WTC11 (cell line): ENCODE results near the gene NOP56. TPM values are rescaled to one million over a fixed set of nuclear protein-coding genes. Genes with fewer than 3 reads are reported as not detected.

Source experiments
- ATAC-seq: fragments of 200-7000 bp; cut with Tn5 transposase; 2 replicates; pipeline ENCODE4 v1.10.0; 2021; ENCODE audit warnings: mild to moderate bottlenecking, moderate library complexity
- CTCF ChIA-PET: fragments of 300-600 bp; sonication (Branson Sonifier 250); formaldehyde crosslinking; loops from one replicate; lab custom pipeline; 2021; ENCODE audit warnings: antibody characterized with exemption; lab: Charles Lee
- POLR2A ChIA-PET: fragments of 350-600 bp; sonication (Branson Sonifier 250); formaldehyde crosslinking; loops from one replicate; lab custom pipeline; 2021; ENCODE audit warnings: antibody characterized with exemption; lab: Charles Lee
- DNase-seq: peaks from one replicate; pipeline ENCODE4 v3.0.0; 2021; ENCODE audit warnings: low spot score
- H3K27ac Mint-ChIP-seq: 2 replicates; pipeline ENCODE4 v1.8.0; 2021; ENCODE audit warnings: mixed read lengths
- H3K27me3 Mint-ChIP-seq: 2 replicates; pipeline ENCODE4 v1.8.0; 2021; ENCODE audit warnings: low read depth, mild to moderate bottlenecking, moderate library complexity, mixed read lengths
- H3K36me3 Mint-ChIP-seq: 2 replicates; pipeline ENCODE4 v1.8.0; 2021; ENCODE audit warnings: mixed read lengths
- H3K4me1 Mint-ChIP-seq: 2 replicates; pipeline ENCODE4 v1.8.0; 2022; ENCODE audit warnings: mixed read lengths
- H3K4me3 Mint-ChIP-seq: 2 replicates; pipeline ENCODE4 v1.8.0; 2021; ENCODE audit warnings: mild to moderate bottlenecking, moderate library complexity, mixed read lengths
- H3K9me3 Mint-ChIP-seq: 2 replicates; pipeline ENCODE4 v1.8.0; 2021; ENCODE audit warnings: mixed read lengths
- CREB1 ChIP-seq: sonication (generic); formaldehyde crosslinking; IDR thresholded peaks from 2 replicates; pipeline ENCODE4 v1.8.0; 2023; ENCODE audit warnings: mild to moderate bottlenecking, missing genetic modification reagents
- EMX1 ChIP-seq: fragments of 250-450 bp; sonication (Bioruptor Pico); IDR thresholded peaks from 2 replicates; pipeline ENCODE4 v1.8.0; 2021; ENCODE audit warnings: mild to moderate bottlenecking
- IRF2 ChIP-seq: sonication (generic); formaldehyde crosslinking; IDR thresholded peaks from 2 replicates; pipeline ENCODE4 v1.8.0; 2022; ENCODE audit warnings: low read depth, missing genetic modification reagents, borderline replicate concordance
- MXD4 ChIP-seq: fragments of 250-450 bp; sonication (Bioruptor Pico); IDR thresholded peaks from 2 replicates; pipeline ENCODE4 v1.8.0; 2021; ENCODE audit warnings: mild to moderate bottlenecking, moderate library complexity, borderline replicate concordance
- SMAD4 ChIP-seq: sonication (generic); formaldehyde crosslinking; IDR thresholded peaks from 2 replicates; pipeline ENCODE4 v1.8.0; 2022; ENCODE audit warnings: mild to moderate bottlenecking, missing genetic modification reagents
- TCF7 ChIP-seq: sonication (generic); formaldehyde crosslinking; IDR thresholded peaks from 2 replicates; pipeline ENCODE4 v1.8.0; 2022; ENCODE audit warnings: mild to moderate bottlenecking, low read depth, missing genetic modification reagents, moderate library complexity
- TP53 ChIP-seq: sonication (generic); formaldehyde crosslinking; IDR thresholded peaks from 2 replicates; pipeline ENCODE4 v1.8.1; 2023; ENCODE audit warnings: mild to moderate bottlenecking, missing genetic modification reagents
- ZNF317 ChIP-seq: sonication (generic); formaldehyde crosslinking; IDR thresholded peaks from 2 replicates; pipeline ENCODE4 v1.8.1; 2023; ENCODE audit warnings: low read depth, mild to moderate bottlenecking, moderate library complexity, missing genetic modification reagents, borderline replicate concordance
- ZNF396 ChIP-seq: fragments of 250-450 bp; sonication (Bioruptor Pico); IDR thresholded peaks from 2 replicates; pipeline ENCODE4 v1.8.0; 2021; ENCODE audit warnings: mild to moderate bottlenecking, moderate library complexity, borderline replicate concordance
- total RNA-seq: library from RNA; stranded (reverse); gene quantifications from 3 replicates; pipeline ENCODE4 v1.2.3, GENCODE V29; 2021
- TF ChIP-seq, protein P1 (sequence below): sonication (generic); formaldehyde crosslinking; IDR thresholded peaks from 2 replicates; pipeline ENCODE4 v1.8.1; 2023; ENCODE audit warnings: mild to moderate bottlenecking, missing genetic modification reagents, borderline replicate concordance
- TF ChIP-seq, protein P2 (sequence below): fragments of 250-450 bp; sonication (Bioruptor Pico); IDR thresholded peaks from 2 replicates; pipeline ENCODE4 v1.9.0; 2021; ENCODE audit warnings: mild to moderate bottlenecking
- TF ChIP-seq, protein P3 (sequence below): sonication (generic); formaldehyde crosslinking; IDR thresholded peaks from 2 replicates; pipeline ENCODE4 v1.8.0; 2023; ENCODE audit warnings: missing genetic modification reagents
- TF ChIP-seq, protein P4 (sequence below): sonication (generic); formaldehyde crosslinking; IDR thresholded peaks from 2 replicates; pipeline ENCODE4 v1.8.0; 2022; ENCODE audit warnings: mild to moderate bottlenecking, missing genetic modification reagents
- TF ChIP-seq, protein P5 (sequence below): fragments of 250-450 bp; sonication (Bioruptor Pico); IDR thresholded peaks from 2 replicates; pipeline ENCODE4 v1.9.0; 2021; ENCODE audit warnings: mild to moderate bottlenecking

The NOP56 gene
- total RNA-seq, 1 experiment from 2014 or later, result 634 TPM

DNA sequence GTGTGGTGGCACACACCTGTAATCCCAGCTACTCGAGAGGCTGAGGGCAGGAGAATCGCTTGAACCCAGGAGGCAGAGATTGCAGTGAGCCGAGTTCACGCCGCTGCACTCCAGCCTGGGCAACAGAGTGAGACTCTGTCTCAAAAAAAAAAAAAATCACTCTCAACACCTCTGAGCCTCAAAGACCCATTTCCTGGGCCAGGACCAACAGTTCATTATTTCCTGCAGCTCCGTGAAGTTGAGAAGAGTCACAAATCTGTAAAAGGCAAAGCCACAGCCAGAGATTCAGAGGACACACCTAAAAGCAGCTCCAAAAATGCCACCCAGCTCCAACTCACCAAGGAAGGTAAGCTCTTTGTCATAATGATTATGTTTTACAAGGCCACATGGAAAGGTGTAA is 15.2 kb upstream of the NOP56 start (continued):
- TF ChIP-seq, protein P1, sequence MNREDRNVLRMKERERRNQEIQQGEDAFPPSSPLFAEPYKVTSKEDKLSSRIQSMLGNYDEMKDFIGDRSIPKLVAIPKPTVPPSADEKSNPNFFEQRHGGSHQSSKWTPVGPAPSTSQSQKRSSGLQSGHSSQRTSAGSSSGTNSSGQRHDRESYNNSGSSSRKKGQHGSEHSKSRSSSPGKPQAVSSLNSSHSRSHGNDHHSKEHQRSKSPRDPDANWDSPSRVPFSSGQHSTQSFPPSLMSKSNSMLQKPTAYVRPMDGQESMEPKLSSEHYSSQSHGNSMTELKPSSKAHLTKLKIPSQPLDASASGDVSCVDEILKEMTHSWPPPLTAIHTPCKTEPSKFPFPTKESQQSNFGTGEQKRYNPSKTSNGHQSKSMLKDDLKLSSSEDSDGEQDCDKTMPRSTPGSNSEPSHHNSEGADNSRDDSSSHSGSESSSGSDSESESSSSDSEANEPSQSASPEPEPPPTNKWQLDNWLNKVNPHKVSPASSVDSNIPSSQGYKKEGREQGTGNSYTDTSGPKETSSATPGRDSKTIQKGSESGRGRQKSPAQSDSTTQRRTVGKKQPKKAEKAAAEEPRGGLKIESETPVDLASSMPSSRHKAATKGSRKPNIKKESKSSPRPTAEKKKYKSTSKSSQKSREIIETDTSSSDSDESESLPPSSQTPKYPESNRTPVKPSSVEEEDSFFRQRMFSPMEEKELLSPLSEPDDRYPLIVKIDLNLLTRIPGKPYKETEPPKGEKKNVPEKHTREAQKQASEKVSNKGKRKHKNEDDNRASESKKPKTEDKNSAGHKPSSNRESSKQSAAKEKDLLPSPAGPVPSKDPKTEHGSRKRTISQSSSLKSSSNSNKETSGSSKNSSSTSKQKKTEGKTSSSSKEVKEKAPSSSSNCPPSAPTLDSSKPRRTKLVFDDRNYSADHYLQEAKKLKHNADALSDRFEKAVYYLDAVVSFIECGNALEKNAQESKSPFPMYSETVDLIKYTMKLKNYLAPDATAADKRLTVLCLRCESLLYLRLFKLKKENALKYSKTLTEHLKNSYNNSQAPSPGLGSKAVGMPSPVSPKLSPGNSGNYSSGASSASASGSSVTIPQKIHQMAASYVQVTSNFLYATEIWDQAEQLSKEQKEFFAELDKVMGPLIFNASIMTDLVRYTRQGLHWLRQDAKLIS (CRISPR knock-in tag), result no peak
- no peak for TF ChIP-seq TCF7 (CRISPR knock-in tag)
- TF ChIP-seq, protein P2, sequence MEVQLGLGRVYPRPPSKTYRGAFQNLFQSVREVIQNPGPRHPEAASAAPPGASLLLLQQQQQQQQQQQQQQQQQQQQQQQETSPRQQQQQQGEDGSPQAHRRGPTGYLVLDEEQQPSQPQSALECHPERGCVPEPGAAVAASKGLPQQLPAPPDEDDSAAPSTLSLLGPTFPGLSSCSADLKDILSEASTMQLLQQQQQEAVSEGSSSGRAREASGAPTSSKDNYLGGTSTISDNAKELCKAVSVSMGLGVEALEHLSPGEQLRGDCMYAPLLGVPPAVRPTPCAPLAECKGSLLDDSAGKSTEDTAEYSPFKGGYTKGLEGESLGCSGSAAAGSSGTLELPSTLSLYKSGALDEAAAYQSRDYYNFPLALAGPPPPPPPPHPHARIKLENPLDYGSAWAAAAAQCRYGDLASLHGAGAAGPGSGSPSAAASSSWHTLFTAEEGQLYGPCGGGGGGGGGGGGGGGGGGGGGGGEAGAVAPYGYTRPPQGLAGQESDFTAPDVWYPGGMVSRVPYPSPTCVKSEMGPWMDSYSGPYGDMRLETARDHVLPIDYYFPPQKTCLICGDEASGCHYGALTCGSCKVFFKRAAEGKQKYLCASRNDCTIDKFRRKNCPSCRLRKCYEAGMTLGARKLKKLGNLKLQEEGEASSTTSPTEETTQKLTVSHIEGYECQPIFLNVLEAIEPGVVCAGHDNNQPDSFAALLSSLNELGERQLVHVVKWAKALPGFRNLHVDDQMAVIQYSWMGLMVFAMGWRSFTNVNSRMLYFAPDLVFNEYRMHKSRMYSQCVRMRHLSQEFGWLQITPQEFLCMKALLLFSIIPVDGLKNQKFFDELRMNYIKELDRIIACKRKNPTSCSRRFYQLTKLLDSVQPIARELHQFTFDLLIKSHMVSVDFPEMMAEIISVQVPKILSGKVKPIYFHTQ (CRISPR knock-in tag), result no peak
- TF ChIP-seq, protein P3, sequence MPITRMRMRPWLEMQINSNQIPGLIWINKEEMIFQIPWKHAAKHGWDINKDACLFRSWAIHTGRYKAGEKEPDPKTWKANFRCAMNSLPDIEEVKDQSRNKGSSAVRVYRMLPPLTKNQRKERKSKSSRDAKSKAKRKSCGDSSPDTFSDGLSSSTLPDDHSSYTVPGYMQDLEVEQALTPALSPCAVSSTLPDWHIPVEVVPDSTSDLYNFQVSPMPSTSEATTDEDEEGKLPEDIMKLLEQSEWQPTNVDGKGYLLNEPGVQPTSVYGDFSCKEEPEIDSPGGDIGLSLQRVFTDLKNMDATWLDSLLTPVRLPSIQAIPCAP (CRISPR knock-in tag), result no peak
- TF ChIP-seq, protein P4, sequence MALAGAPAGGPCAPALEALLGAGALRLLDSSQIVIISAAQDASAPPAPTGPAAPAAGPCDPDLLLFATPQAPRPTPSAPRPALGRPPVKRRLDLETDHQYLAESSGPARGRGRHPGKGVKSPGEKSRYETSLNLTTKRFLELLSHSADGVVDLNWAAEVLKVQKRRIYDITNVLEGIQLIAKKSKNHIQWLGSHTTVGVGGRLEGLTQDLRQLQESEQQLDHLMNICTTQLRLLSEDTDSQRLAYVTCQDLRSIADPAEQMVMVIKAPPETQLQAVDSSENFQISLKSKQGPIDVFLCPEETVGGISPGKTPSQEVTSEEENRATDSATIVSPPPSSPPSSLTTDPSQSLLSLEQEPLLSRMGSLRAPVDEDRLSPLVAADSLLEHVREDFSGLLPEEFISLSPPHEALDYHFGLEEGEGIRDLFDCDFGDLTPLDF (CRISPR knock-in tag), result no peak

DNA sequence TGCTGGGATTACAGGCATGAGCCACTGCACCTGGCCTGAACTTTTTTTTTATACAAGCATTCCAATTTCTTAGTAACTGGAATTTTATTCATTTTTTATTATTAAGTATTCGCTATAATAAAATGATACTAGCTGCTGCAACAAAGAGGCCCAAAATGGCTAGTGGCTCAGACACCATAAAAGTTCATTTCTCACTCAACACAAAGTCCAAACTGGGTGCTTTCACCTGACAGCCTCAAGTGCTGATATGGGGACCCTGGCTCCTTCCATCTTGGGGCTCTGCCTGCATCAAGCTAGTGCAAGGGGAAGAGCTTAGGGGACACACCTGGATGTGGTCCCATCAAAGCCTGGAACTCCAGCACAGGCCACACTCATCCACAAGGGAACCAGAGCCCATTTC is 12.2 kb upstream of the NOP56 start:
- DNase-seq, result no peak
- H3K27ac Mint-ChIP-seq, result no peak overlapping the region
- TF ChIP-seq EMX1 (CRISPR knock-in tag), result no peak
- no peak for TF ChIP-seq CREB1 (CRISPR knock-in tag)
- TF ChIP-seq MXD4, result no peak
- TF ChIP-seq, protein P5, sequence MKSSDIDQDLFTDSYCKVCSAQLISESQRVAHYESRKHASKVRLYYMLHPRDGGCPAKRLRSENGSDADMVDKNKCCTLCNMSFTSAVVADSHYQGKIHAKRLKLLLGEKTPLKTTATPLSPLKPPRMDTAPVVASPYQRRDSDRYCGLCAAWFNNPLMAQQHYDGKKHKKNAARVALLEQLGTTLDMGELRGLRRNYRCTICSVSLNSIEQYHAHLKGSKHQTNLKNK (CRISPR knock-in tag), result no peak
- TF ChIP-seq, protein P1 (CRISPR knock-in tag), result no peak
- TF ChIP-seq ZNF317 (CRISPR knock-in tag), result no peak
- TF ChIP-seq ZNF396, result no peak
- TF ChIP-seq, protein P4 (CRISPR knock-in tag), result no peak
- no peak for TF ChIP-seq SMAD4 (CRISPR knock-in tag)
- TF ChIP-seq TP53 (CRISPR knock-in tag), result no peak
- TF ChIP-seq IRF2, result no peak
- TF ChIP-seq, all 79 proteins: peak for 0
- peaks cover 14% of the 10 kb centered on the region for H3K27me3 Mint-ChIP-seq
- POLR2A ChIA-PET, result interaction anchor here (1.6 kb wide), 1 partner anchor 12 kb away, joined by 4 read pairs; the partner anchor contains the start of gene NOP56
- H3K4me3 Mint-ChIP-seq, result no peak overlapping the region
- no peaks in the 10 kb centered on the region for H3K9me3 Mint-ChIP-seq
- H3K36me3 Mint-ChIP-seq, result 0 out of 2 replicates have a peak, but pooled peaks cover 2% of the 10 kb centered on the region
- no peak for ATAC-seq
- CTCF ChIA-PET, result no interaction called here
- no peaks in the 10 kb centered on the region for H3K4me1 Mint-ChIP-seq
